ENCODE data around the gene ZMYND19.
"Not testable (repeated sequence)": the region's sequence is repeated elsewhere in the genome, so short reads cannot be mapped to it uniquely, and the experiment has no call there.

ZMYND19 gene

GRCh38 chr9:137586854-137587253, 3.5 kb downstream of the ZMYND19 start:
- no peak for DNase-seq

- DNase-seq, result no peak
Measured at GRCh38 chr9:137583957-137584356, 6.4 kb downstream of the ZMYND19 start.

- no peak for DNase-seq
Measured at GRCh38 chr9:137583347-137583746, 7.0 kb downstream of the ZMYND19 start.

GRCh38 chr9:137582286-137582860, 7.9 kb downstream of the ZMYND19 start:
- peak in 1 of 2 experiments; percentile 55 for DNase-seq

- no peak for DNase-seq
Measured at GRCh38 chr9:137581361-137582285, 8.7 kb downstream of the ZMYND19 start.

- no peak for DNase-seq
Measured at GRCh38 chr9:137580954-137581322, 9.4 kb downstream of the ZMYND19 start.

- DNase-seq, result no peak
Measured at GRCh38 chr9:137580209-137580953, 9.9 kb downstream of the ZMYND19 start.

GRCh38 chr9:137579259-137579604, 11.1 kb downstream of the ZMYND19 start:
- DNase-seq, result no peak

- DNase-seq, result peak; percentile 52 to 94
Measured at GRCh38 chr9:137578518-137579258, 11.6 kb downstream of the ZMYND19 start, which contains the start of gene DPH7. DPH7 (minus strand) TSS chr9:137578925; CDS start chr9:137578777, 148 bp downstream.

GRCh38 chr9:137575716-137576411, 14.4 kb downstream of the ZMYND19 start:
- no peak for DNase-seq

GRCh38 chr9:137575364-137575715, 15.0 kb downstream of the ZMYND19 start:
- no peak for DNase-seq

GRCh38 chr9:137574192-137574591, 16.1 kb downstream of the ZMYND19 start:
- no peak for DNase-seq

- no peak for DNase-seq
Measured at GRCh38 chr9:137570566-137570965, 19.7 kb downstream of the ZMYND19 start.

GRCh38 chr9:137569609-137570203, 20.6 kb downstream of the ZMYND19 start:
- DNase-seq, result no peak

- not testable (repeated sequence) for DNase-seq
Measured at GRCh38 chr9:137568445-137568844, 21.9 kb downstream of the ZMYND19 start.

- no peak for DNase-seq
Measured at GRCh38 chr9:137564817-137565411, 25.4 kb downstream of the ZMYND19 start.

- DNase-seq, result no peak
Measured at GRCh38 chr9:137564134-137564533, 26.2 kb downstream of the ZMYND19 start.

- no peak for DNase-seq
Measured at GRCh38 chr9:137558127-137558526, 32.2 kb downstream of the ZMYND19 start.

- DNase-seq, result no peak
Measured at GRCh38 chr9:137556069-137556838, 34.1 kb downstream of the ZMYND19 start.

- DNase-seq, result no peak
Measured at GRCh38 chr9:137555179-137555578, 35.1 kb downstream of the ZMYND19 start.

- DNase-seq, result no peak
Measured at GRCh38 chr9:137554349-137554748, 36.0 kb downstream of the ZMYND19 start.

Data from NCI-H526 (cell line).